Loucy (cell line): ENCODE results near the gene RB1.

Source experiments
- H2AFZ ChIP-seq: fragments of 200-600 bp; sonication (generic); 2 replicates; pipeline ENCODE4 v1.6.0; 2016; ENCODE audit warnings: antibody characterized with exemption, mild to moderate bottlenecking, low read length, moderate library complexity
- H3F3A ChIP-seq: fragments of 200-600 bp; 2 replicates; pipeline ENCODE4 v1.6.0; 2016; ENCODE audit warnings: antibody characterized with exemption, low read depth, mild to moderate bottlenecking
- H3K27me3 ChIP-seq: fragments of 200-600 bp; sonication (generic); 2 replicates; pipeline ENCODE4 v1.6.1; 2014; ENCODE audit warnings: low read length, mild to moderate bottlenecking; ENCODE audit not compliant: insufficient read depth, poor library complexity, severe bottlenecking
- H3K36me3 ChIP-seq: fragments of 200-600 bp; sonication (generic); 2 replicates; pipeline ENCODE4 v1.6.1; 2016; ENCODE audit warnings: low read length; ENCODE audit not compliant: insufficient read depth
- H3K4me1 ChIP-seq: fragments of 200-600 bp; sonication (generic); 2 replicates; pipeline ENCODE4 v1.5.1; 2014; ENCODE audit warnings: low read length, mild to moderate bottlenecking; ENCODE audit not compliant: insufficient read depth, poor library complexity, severe bottlenecking
- H3K4me2 ChIP-seq: fragments of 200-600 bp; sonication (generic); 2 replicates; pipeline ENCODE4 v1.6.0; 2014; ENCODE audit warnings: antibody characterized with exemption, low read length, low read depth, mild to moderate bottlenecking; ENCODE audit not compliant: poor library complexity, severe bottlenecking
- H3K4me3 ChIP-seq: fragments of 200-600 bp; sonication (generic); 2 replicates; pipeline ENCODE4 v1.5.1; 2014; ENCODE audit warnings: low read length, mild to moderate bottlenecking, mixed read lengths; ENCODE audit not compliant: poor library complexity, severe bottlenecking
- H3K79me2 ChIP-seq: fragments of 200-600 bp; sonication (generic); 2 replicates; pipeline ENCODE4 v1.6.1; 2014; ENCODE audit warnings: low read length; ENCODE audit not compliant: insufficient read depth
- H3K9ac ChIP-seq: fragments of 200-600 bp; sonication (generic); 2 replicates; pipeline ENCODE4 v1.6.0; 2014; ENCODE audit warnings: mild to moderate bottlenecking, low read depth, low read length, moderate library complexity; ENCODE audit not compliant: poor library complexity, severe bottlenecking
- H3K9me2 ChIP-seq: fragments of 200-600 bp; sonication (generic); replicated peaks from 2 replicates; pipeline ENCODE4 v1.6.1; 2016; ENCODE audit warnings: low read depth, low read length, mixed read lengths
- H3K9me3 ChIP-seq: fragments of 200-600 bp; sonication (generic); 2 replicates; pipeline ENCODE4 v1.6.1; 2014; ENCODE audit warnings: mild to moderate bottlenecking, antibody characterized with exemption, low read length, low read depth; ENCODE audit not compliant: insufficient read depth
- H4K20me1 ChIP-seq: fragments of 200-600 bp; sonication (generic); 2 replicates; pipeline ENCODE4 v1.6.0; 2014; ENCODE audit warnings: antibody characterized with exemption, low read length, mild to moderate bottlenecking; ENCODE audit not compliant: insufficient read depth, poor library complexity, severe bottlenecking
- EZH2phosphoT487 ChIP-seq: fragments of 200-600 bp; IDR thresholded peaks from 2 replicates; pipeline ENCODE4 v1.6.1; 2018; ENCODE audit warnings: antibody characterized with exemption, mild to moderate bottlenecking, moderate library complexity, borderline replicate concordance
- TF ChIP-seq, protein P1 (sequence below): fragments of 200-600 bp; sonication (generic); conservative IDR thresholded peaks from 2 replicates; pipeline ENCODE4 v1.5.1; 2014; ENCODE audit warnings: mild to moderate bottlenecking, antibody characterized with exemption, low read length

The RB1 gene

DNA sequence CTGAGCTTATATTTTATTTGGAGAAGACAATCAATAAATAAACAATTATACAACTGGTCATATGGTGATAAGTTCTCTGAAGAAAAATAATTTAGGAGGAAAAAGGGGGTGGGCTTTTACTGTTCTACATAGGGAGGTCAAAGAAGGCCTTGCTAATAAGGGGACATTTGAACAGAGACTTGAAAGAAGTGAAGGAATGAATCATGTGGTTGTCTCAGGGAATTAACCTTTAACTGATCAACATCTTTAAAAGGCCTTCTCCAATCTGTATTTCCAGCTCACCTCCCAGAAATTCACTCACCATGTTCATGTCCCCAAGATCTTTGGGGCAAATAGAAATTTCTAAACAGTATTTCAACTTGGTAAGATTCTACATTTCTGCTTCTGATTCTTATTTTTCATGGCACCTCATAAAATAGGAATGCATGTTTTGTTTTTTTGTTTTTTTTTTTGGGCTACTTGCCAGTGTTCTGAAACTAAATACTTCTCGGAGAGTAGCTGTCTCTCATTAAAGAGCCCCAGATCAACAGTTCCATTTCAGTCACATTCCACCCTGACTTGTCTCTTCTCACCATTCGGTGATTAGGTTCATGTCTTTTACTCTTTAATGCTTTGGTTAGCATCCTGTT is 128.6 kb downstream of the RB1 start:
- Histone ChIP-seq H3K27me3 (no peaks in the 10 kb centered on the region), H2AFZ (no peak overlapping the region), H3K9ac (peak overlapping the region; percentile 62), H3K4me2 (peak overlapping the region; percentile 84), H3K9me3 (no peaks in the 10 kb centered on the region), H3K9me2 (no peaks in the 10 kb centered on the region), H4K20me1 (no peaks in the 10 kb centered on the region), H3K36me3 (no peaks in the 10 kb centered on the region), H3F3A (peaks cover 16% of the 10 kb centered on the region), H3K4me3 (peak overlapping the region; percentile 62), H3K79me2 (peaks cover 31% of the 10 kb centered on the region), H3K4me1 (peaks cover 52% of the 10 kb centered on the region)
- no peak for TF ChIP-seq EZH2phosphoT487
- TF ChIP-seq, protein P1, sequence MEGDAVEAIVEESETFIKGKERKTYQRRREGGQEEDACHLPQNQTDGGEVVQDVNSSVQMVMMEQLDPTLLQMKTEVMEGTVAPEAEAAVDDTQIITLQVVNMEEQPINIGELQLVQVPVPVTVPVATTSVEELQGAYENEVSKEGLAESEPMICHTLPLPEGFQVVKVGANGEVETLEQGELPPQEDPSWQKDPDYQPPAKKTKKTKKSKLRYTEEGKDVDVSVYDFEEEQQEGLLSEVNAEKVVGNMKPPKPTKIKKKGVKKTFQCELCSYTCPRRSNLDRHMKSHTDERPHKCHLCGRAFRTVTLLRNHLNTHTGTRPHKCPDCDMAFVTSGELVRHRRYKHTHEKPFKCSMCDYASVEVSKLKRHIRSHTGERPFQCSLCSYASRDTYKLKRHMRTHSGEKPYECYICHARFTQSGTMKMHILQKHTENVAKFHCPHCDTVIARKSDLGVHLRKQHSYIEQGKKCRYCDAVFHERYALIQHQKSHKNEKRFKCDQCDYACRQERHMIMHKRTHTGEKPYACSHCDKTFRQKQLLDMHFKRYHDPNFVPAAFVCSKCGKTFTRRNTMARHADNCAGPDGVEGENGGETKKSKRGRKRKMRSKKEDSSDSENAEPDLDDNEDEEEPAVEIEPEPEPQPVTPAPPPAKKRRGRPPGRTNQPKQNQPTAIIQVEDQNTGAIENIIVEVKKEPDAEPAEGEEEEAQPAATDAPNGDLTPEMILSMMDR, result no peak

DNA sequence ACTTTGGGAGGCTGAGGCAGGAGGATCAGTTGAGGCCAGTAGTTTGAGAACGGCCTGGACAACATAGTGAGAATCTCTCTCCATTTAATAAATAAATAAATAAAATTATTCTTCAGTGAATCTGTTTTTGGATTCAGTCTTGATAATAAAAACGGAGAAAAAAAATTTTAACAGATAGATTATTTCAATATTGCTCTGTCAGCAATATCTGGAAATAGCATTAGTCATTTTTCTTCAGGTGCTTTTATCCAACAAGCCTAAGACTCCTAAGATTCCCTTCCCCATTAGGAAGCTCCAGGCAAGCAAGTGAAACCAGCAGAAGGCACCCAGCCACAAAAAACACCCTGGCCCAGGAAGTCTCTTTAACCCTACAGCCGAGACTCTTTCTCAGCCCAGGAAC is 130.6 kb downstream of the RB1 start:
- H3K4me2 ChIP-seq, result no peak overlapping the region
- no peak overlapping the region for H2AFZ ChIP-seq
- H3K36me3 ChIP-seq, result no peaks in the 10 kb centered on the region
- no peaks in the 10 kb centered on the region for H4K20me1 ChIP-seq
- H3K9me2 ChIP-seq, result no peaks in the 10 kb centered on the region
- H3K27me3 ChIP-seq, result no peaks in the 10 kb centered on the region
- H3K79me2 ChIP-seq, result peaks cover 44% of the 10 kb centered on the region
- no peak overlapping the region for H3K9ac ChIP-seq
- no peaks in the 10 kb centered on the region for H3K9me3 ChIP-seq
- no peak for TF ChIP-seq EZH2phosphoT487
- TF ChIP-seq, protein P1, result no peak
- H3K4me1 ChIP-seq, result peaks cover 50% of the 10 kb centered on the region
- peaks cover 16% of the 10 kb centered on the region for H3F3A ChIP-seq
- no peak overlapping the region for H3K4me3 ChIP-seq

DNA sequence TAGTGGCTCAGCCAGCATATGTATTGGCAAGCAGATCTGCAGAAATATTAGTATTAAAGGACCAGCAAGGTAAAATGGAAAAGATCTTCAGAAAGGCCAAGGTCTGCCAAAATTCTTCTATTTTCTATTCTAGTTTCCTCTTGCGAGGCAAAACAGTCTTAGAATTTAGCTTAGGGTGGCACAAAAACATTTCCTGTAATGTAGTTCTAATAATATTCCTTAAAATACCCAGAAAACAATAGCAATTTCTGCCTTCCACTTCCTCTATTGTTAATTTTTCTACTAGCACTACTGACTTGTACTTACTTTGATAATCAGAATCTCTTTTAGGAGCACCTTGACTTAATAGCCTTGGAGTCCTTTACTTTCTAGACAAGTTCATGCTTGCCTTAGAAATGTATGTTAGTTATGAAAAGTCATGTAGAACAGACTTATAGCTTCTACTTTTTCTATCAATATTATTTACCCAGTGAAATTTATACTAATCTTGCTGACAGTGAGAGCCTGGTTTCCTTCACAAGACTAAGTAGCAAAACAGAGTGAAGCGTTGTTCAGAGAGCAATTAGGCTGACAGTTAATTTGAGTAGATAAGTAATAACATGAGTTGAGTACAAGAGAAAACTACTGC is 133.2 kb downstream of the RB1 start:
- no peaks in the 10 kb centered on the region for H4K20me1 ChIP-seq
- no peaks in the 10 kb centered on the region for H3K9me3 ChIP-seq
- H3K9ac ChIP-seq, result peak overlapping the region; percentile 47
- peaks cover 40% of the 10 kb centered on the region for H3K4me1 ChIP-seq
- H2AFZ ChIP-seq, result no peak overlapping the region
- peak overlapping the region; percentile 5 for H3K4me2 ChIP-seq
- H3K4me3 ChIP-seq, result no peak overlapping the region
- peaks cover 42% of the 10 kb centered on the region for H3K79me2 ChIP-seq
- H3F3A ChIP-seq, result peaks cover 7% of the 10 kb centered on the region
- H3K36me3 ChIP-seq, result no peaks in the 10 kb centered on the region
- no peak for TF ChIP-seq EZH2phosphoT487
- TF ChIP-seq, protein P1, result no peak
- H3K27me3 ChIP-seq, result no peaks in the 10 kb centered on the region
- H3K9me2 ChIP-seq, result no peaks in the 10 kb centered on the region
